A673 (cell line): ENCODE results near the gene AARS2. TPM values are rescaled to one million over a fixed set of nuclear protein-coding genes. Genes with fewer than 3 reads are reported as not detected.

Experiments
- BruUV-seq: library from RNA; stranded (reverse); fragments of 400-500 nt; replicated peaks from 2 replicates; lab custom pipeline; 2021; lab: Mats Ljungman, UMichigan
- CTCF ChIA-PET: fragments of 300-600 bp; sonication (Branson Sonifier 250); formaldehyde crosslinking; loops from one replicate; lab custom pipeline; 2022; ENCODE audit warnings: antibody characterized with exemption; lab: Charles Lee
- POLR2A ChIA-PET: fragments of 300-600 bp; sonication (Branson Sonifier 250); formaldehyde crosslinking; loops from one replicate; lab custom pipeline; 2022; ENCODE audit warnings: antibody characterized with exemption; ENCODE audit not compliant: low non-redundant PET; lab: Charles Lee
- DNase-seq: peaks from one replicate; pipeline ENCODE4 v3.0.0-alpha.2; 2015; ENCODE audit warnings: low spot score
- H3K27ac ChIP-seq: fragments of 200-600 bp; sonication (generic); 2 replicates; pipeline ENCODE4 v1.5.1; 2016; ENCODE audit warnings: mixed run types, low read depth, mild to moderate bottlenecking, mixed read lengths, antibody characterized with exemption, low read length; ENCODE audit not compliant: poor library complexity, severe bottlenecking
- H3K27me3 ChIP-seq: fragments of 200-600 bp; sonication (generic); replicated peaks from 2 replicates; pipeline ENCODE4 v1.6.1; 2017; ENCODE audit warnings: mixed run types, low read depth, mild to moderate bottlenecking, mixed read lengths, antibody characterized with exemption, low read length; ENCODE audit not compliant: insufficient read depth, poor library complexity
- H3K36me3 ChIP-seq: fragments of 200-600 bp; sonication (generic); 2 replicates; pipeline ENCODE4 v1.6.1; 2016; ENCODE audit warnings: mixed run types, mild to moderate bottlenecking, mixed read lengths, antibody characterized with exemption, low read length; ENCODE audit not compliant: insufficient read depth, poor library complexity, severe bottlenecking
- H3K4me1 ChIP-seq: fragments of 200-600 bp; sonication (generic); 2 replicates; pipeline ENCODE4 v1.6.1; 2017; ENCODE audit warnings: mixed run types, mild to moderate bottlenecking, mixed read lengths, antibody characterized with exemption, low read length; ENCODE audit not compliant: insufficient read depth, poor library complexity, severe bottlenecking
- H3K4me3 ChIP-seq: fragments of 200-600 bp; sonication (generic); 2 replicates; pipeline ENCODE4 v1.5.1; 2016; ENCODE audit warnings: low read depth, mixed run types, mild to moderate bottlenecking, mixed read lengths, low read length; ENCODE audit not compliant: poor library complexity, severe bottlenecking
- H3K9me3 ChIP-seq: fragments of 200-600 bp; sonication (generic); 2 replicates; pipeline ENCODE4 v1.6.1; 2016; ENCODE audit warnings: mixed run types, low read depth, mild to moderate bottlenecking, mixed read lengths, antibody characterized with exemption, low read length; ENCODE audit not compliant: poor library complexity, severe bottlenecking
- EZH2 ChIP-seq: fragments of 200-600 bp; sonication (generic); IDR thresholded peaks from 2 replicates; pipeline ENCODE4 v1.6.1; 2017; ENCODE audit warnings: borderline replicate concordance, low read depth, mild to moderate bottlenecking, mixed read lengths, antibody characterized with exemption, low read length; ENCODE audit not compliant: poor library complexity, severe bottlenecking
- intact Hi-C: fragments of 100-400 bp; cut with micrococcal nuclease; formaldehyde crosslinking; loops from one replicate; pipeline ENCODE4 v1.10.0; 2022; ENCODE audit not compliant: unreplicated experiment
- total RNA-seq: library from RNA; stranded (reverse); gene quantifications from 2 replicates; pipeline ENCODE4 v1.2.3, GENCODE V29; 2021
- TF ChIP-seq, protein P1 (sequence below): fragments of 300-800, 200-600 bp; sonication (generic); conservative IDR thresholded peaks from 2 replicates; pipeline ENCODE4 v1.5.1; 2017; ENCODE audit warnings: low read depth, mild to moderate bottlenecking, antibody characterized with exemption, low read length, moderate library complexity, mixed read lengths

AARS2 gene
- total RNA-seq, 1 experiment from 2014 or later, result 25.0 TPM

- CTCF ChIA-PET, result no interaction called here
- H3K27me3 ChIP-seq, result no peaks in the 10 kb centered on the region
- DNase-seq, result no peak
- no peak for TF ChIP-seq EZH2
- TF ChIP-seq, protein P1, sequence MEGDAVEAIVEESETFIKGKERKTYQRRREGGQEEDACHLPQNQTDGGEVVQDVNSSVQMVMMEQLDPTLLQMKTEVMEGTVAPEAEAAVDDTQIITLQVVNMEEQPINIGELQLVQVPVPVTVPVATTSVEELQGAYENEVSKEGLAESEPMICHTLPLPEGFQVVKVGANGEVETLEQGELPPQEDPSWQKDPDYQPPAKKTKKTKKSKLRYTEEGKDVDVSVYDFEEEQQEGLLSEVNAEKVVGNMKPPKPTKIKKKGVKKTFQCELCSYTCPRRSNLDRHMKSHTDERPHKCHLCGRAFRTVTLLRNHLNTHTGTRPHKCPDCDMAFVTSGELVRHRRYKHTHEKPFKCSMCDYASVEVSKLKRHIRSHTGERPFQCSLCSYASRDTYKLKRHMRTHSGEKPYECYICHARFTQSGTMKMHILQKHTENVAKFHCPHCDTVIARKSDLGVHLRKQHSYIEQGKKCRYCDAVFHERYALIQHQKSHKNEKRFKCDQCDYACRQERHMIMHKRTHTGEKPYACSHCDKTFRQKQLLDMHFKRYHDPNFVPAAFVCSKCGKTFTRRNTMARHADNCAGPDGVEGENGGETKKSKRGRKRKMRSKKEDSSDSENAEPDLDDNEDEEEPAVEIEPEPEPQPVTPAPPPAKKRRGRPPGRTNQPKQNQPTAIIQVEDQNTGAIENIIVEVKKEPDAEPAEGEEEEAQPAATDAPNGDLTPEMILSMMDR, result no peak
- no peaks in the 10 kb centered on the region for H3K36me3 ChIP-seq
- no peak overlapping the region for H3K4me3 ChIP-seq
- POLR2A ChIA-PET, result no interaction called here
- no TSS peak for BruUV-seq
- intact Hi-C loops, result no loop called here
- H3K27ac ChIP-seq, result no peak overlapping the region
- H3K4me1 ChIP-seq, result peaks cover 6% of the 10 kb centered on the region
- no peaks in the 10 kb centered on the region for H3K9me3 ChIP-seq
Observed at GRCh38 chr6:44276667-44277640, 36.2 kb downstream of the AARS2 start.

- ChIA-PET CTCF (no interaction called here), POLR2A (no interaction called here)
- no TSS peak for BruUV-seq
- no peaks in the 10 kb centered on the region for H3K9me3 ChIP-seq
- intact Hi-C loops, result no loop called here
- H3K36me3 ChIP-seq, result no peaks in the 10 kb centered on the region
- TF ChIP-seq EZH2, result no peak
- TF ChIP-seq, protein P1, result no peak
- no peak overlapping the region for H3K27ac ChIP-seq
- no peaks in the 10 kb centered on the region for H3K27me3 ChIP-seq
- no peak overlapping the region for H3K4me3 ChIP-seq
- no peak for DNase-seq
- peaks cover 6% of the 10 kb centered on the region for H3K4me1 ChIP-seq
Observed at GRCh38 chr6:44275749-44276648, 37.1 kb downstream of the AARS2 start.

DNA sequence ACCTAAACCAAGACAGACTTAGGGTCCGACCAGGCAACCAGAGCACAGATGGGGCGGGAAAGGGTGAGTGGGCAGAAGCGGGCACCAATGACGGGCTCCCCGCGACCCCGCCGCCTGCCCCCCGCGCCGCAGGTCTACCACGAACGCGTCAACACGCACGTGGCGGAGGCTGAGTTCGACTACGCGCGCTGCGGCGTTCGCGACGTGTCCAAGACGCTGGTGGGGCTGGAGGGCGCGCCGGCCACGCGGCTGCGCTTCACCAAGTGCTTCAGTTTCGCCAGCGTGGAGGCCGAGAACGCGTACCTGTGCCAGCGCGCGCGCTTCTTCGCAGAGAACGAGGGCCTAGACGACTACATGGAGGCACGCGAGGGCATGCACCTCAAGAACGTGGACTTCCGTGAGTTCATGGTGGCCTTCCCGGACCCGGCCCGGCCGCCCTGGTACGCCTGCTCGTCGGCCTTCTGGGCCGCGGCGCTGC is 37.8 kb downstream of the AARS2 start:
- Histone ChIP-seq H3K4me3 (no peak overlapping the region), H3K27ac (no peak overlapping the region), H3K9me3 (no peaks in the 10 kb centered on the region), H3K4me1 (peaks cover 6% of the 10 kb centered on the region), H3K27me3 (no peaks in the 10 kb centered on the region), H3K36me3 (no peaks in the 10 kb centered on the region)
- POLR2A ChIA-PET, result no interaction called here
- BruUV-seq, result no TSS peak
- no peak for TF ChIP-seq EZH2
- TF ChIP-seq, protein P1, result no peak
- CTCF ChIA-PET, result no interaction called here
- intact Hi-C loops, result no loop called here
- no peak for DNase-seq
